Testis (tissue), 3 donors: ENCODE measurements around the gene LZTFL1. TPM values are rescaled to one million over a fixed set of nuclear protein-coding genes. Genes with fewer than 3 reads are reported as not detected.

ENCODE experiments used
- DNase-seq: peaks from one replicate; pipeline ENCODE4 v3.0.0-alpha.2; 2019
- H3K27ac ChIP-seq, 2 donors: fragments of 200-600 bp; sonication (generic); one replicate each; pipeline ENCODE4 v1.5.1; 2019
- H3K27me3 ChIP-seq: fragments of 200-600 bp; sonication (generic); one replicate; pipeline ENCODE4 v1.5.1; 2019
- H3K36me3 ChIP-seq: fragments of 200-600 bp; sonication (generic); one replicate; pipeline ENCODE4 v1.5.1; 2017; ENCODE audit warnings: low read depth; ENCODE audit errors: missing control alignments
- H3K4me1 ChIP-seq: fragments of 200-600 bp; sonication (generic); one replicate; pipeline ENCODE4 v1.5.1; 2019
- H3K4me3 ChIP-seq, 2 donors: fragments of 200-600 bp; sonication (generic); one replicate each; pipeline ENCODE4 v1.5.1; 2017 to 2019
- H3K9me3 ChIP-seq: fragments of 200-600 bp; sonication (generic); one replicate; pipeline ENCODE4 v1.5.1; 2017
- CTCF ChIP-seq, 3 experiments: fragments of 450-650 bp in 2 of 3; fragments of 200-600 bp in 1 of 3; sonication (generic) in 1 of 3; IDR thresholded peaks; one replicate each; pipeline ENCODE4 v1.5.1; 2016 to 2019; ENCODE audit warnings: antibody characterized with exemption in 3 of 3, mild to moderate bottlenecking in 2 of 3, moderate library complexity in 1 of 3
- POLR2A ChIP-seq: fragments of 450-650 bp; IDR thresholded peaks from one replicate; pipeline ENCODE4 v1.6.1; 2017; ENCODE audit warnings: antibody characterized with exemption, mild to moderate bottlenecking, moderate library complexity
- WGBS, 2 donors: methylation state at CpG; one replicate each; pipeline ENCODE4 v1.1.5; 2018; 5-methylcytosine and 5-hydroxymethylcytosine counted together
- intact Hi-C: fragments of 100-400 bp; cut with DNase I; formaldehyde crosslinking; loops from one replicate; pipeline ENCODE4 v1.15.1; 2023; ENCODE audit warnings: low total_unique reads
- polyA plus RNA-seq: library from polyadenylated mRNA; stranded (reverse); fragments of 350-450 nt; fragmentation: Illumina TruSeq; extraction: RNeasy Lipid Tissue Mini Kit (QIAGEN cat#74804); gene quantifications from one replicate; pipeline ENCODE4 v1.2.3, GENCODE V29; 2014; ENCODE audit warnings: low read depth, low replicate concordance; ENCODE audit not compliant: insufficient read depth
- total RNA-seq, 2 donors: library from RNA; depleted of rRNA; stranded (reverse); fragments of >200 nt; gene quantifications; one replicate each; pipeline ENCODE4 v1.2.3, GENCODE V29; 2016

Gene LZTFL1
- total and polyA plus RNA-seq, 3 donors from 2014 or later: 55.6 to 156 (median 66.4) TPM

- Histone ChIP-seq H3K4me3 (no peak overlapping the region), H3K4me1 (no peaks in the 10 kb centered on the region), H3K36me3 (no peaks in the 10 kb centered on the region), H3K27me3 (no peaks in the 10 kb centered on the region), H3K9me3 (no peaks in the 10 kb centered on the region), H3K27ac (no peak overlapping the region)
- no peak for TF ChIP-seq CTCF (IDR thresholded peaks at IDR 0.05)
- TF ChIP-seq POLR2A: no peak
- intact Hi-C loops: no loop called here
- WGBS, 2 donors: 69 to 73% methylated on average over 4 of the region's 4 CpGs
- DNase-seq: no peak
Observed at GRCh38 chr3:45887285-45887684, 45.4 kb upstream of the LZTFL1 start.

GRCh38 chr3:45885979-45886705 is 44.2 kb upstream of the LZTFL1 start, which contains the start of gene CCR9:
CCR9 (plus strand) TSS chr3:45886543; CDS start chr3:45894934, 8,391 bp downstream.
- no peaks in the 10 kb centered on the region for H3K36me3 ChIP-seq
- H3K9me3 ChIP-seq: no peaks in the 10 kb centered on the region
- no peaks in the 10 kb centered on the region for H3K27me3 ChIP-seq
- no peaks in the 10 kb centered on the region for H3K4me1 ChIP-seq
- no peak within 1 kb of the TSS for H3K27ac ChIP-seq
- no peak within 1 kb of the TSS for H3K4me3 ChIP-seq
- no peak for DNase-seq
- TF ChIP-seq POLR2A: no peak
- TF ChIP-seq CTCF (IDR thresholded peaks at IDR 0.05): no peak
- WGBS, 2 donors: 89% methylated on average over 9 of the region's 9 CpGs
- intact Hi-C loops: no loop called here

GRCh38 chr3:45884368-45885201 is 42.7 kb upstream of the LZTFL1 start:
- Histone ChIP-seq H3K4me3 (no peak overlapping the region), H3K27me3 (no peaks in the 10 kb centered on the region), H3K4me1 (no peaks in the 10 kb centered on the region), H3K27ac (no peak overlapping the region), H3K9me3 (no peaks in the 10 kb centered on the region), H3K36me3 (no peaks in the 10 kb centered on the region)
- DNase-seq: no peak
- no peak for TF ChIP-seq POLR2A
- TF ChIP-seq CTCF (IDR thresholded peaks at IDR 0.05): no peak
- intact Hi-C loops: no loop called here
- WGBS, 2 donors: 67 to 68% methylated on average over 23 of the region's 23 CpGs

GRCh38 chr3:45881078-45882022 is 39.4 kb upstream of the LZTFL1 start:
- H3K27me3 ChIP-seq: no peaks in the 10 kb centered on the region
- H3K36me3 ChIP-seq: no peaks in the 10 kb centered on the region
- 56 to 60% methylated on average over 8 of the region's 8 CpGs for WGBS, 2 donors
- H3K4me3 ChIP-seq: no peak overlapping the region
- DNase-seq: no peak
- TF ChIP-seq POLR2A (no peak), CTCF (IDR thresholded peaks at IDR 0.05) (no peak)
- no peaks in the 10 kb centered on the region for H3K9me3 ChIP-seq
- intact Hi-C loops: no loop called here
- no peak overlapping the region for H3K27ac ChIP-seq
- H3K4me1 ChIP-seq: no peaks in the 10 kb centered on the region
